Mesenchymal stem cell (in vitro differentiated cells and primary cell): ENCODE data around the gene ZNF670.

Experiments
- DNase-seq: peaks from one replicate; pipeline ENCODE4 v3.0.0-alpha.2; 2013
- H2AFZ ChIP-seq: one replicate; pipeline ENCODE4 v1.6.1; 2013; ENCODE audit warnings: low read depth, mild to moderate bottlenecking, control low read depth, inconsistent platforms, low read length, moderate library complexity
- H2AK5ac ChIP-seq: 2 replicates; pipeline ENCODE4 v1.6.1; 2013; ENCODE audit warnings: low read length, moderate library complexity, mild to moderate bottlenecking, inconsistent platforms; ENCODE audit not compliant: severe bottlenecking
- H2BK120ac ChIP-seq: one replicate; pipeline ENCODE4 v1.6.1; 2013; ENCODE audit warnings: low read depth, mild to moderate bottlenecking, inconsistent platforms, low read length, moderate library complexity
- H2BK12ac ChIP-seq, 2 experiments: one replicate each; pipeline ENCODE4 v1.6.1; 2013; ENCODE audit warnings: inconsistent platforms in 2 of 2, low read length in 2 of 2, mild to moderate bottlenecking in 2 of 2, moderate library complexity in 2 of 2, control low read depth in 1 of 2
- H2BK15ac ChIP-seq: one replicate; pipeline ENCODE4 v1.6.1; 2013; ENCODE audit warnings: mild to moderate bottlenecking, low read depth, inconsistent platforms; ENCODE audit not compliant: poor library complexity, severe bottlenecking
- H2BK5ac ChIP-seq: 2 replicates; pipeline ENCODE4 v1.6.1; 2013; ENCODE audit warnings: low read depth, mild to moderate bottlenecking, low read length, control low read depth, inconsistent platforms; ENCODE audit not compliant: poor library complexity, severe bottlenecking
- H3K14ac ChIP-seq, 2 experiments: one replicate each; pipeline ENCODE4 v1.6.1; 2013; ENCODE audit warnings: inconsistent platforms in 2 of 2, low read length in 2 of 2, control low read depth in 1 of 2, mild to moderate bottlenecking in 1 of 2, moderate library complexity in 1 of 2
- H3K18ac ChIP-seq, 2 experiments: one replicate each; pipeline ENCODE4 v1.6.1; 2013; ENCODE audit warnings: inconsistent platforms in 2 of 2, low read length in 2 of 2, control low read depth in 1 of 2, low read depth in 1 of 2, mild to moderate bottlenecking in 1 of 2
- H3K23ac ChIP-seq, 2 experiments: one replicate each; pipeline ENCODE4 v1.6.1; 2013; ENCODE audit warnings: inconsistent platforms in 2 of 2, low read length in 2 of 2, mild to moderate bottlenecking in 2 of 2, moderate library complexity in 2 of 2, control low read depth in 1 of 2
- H3K27ac ChIP-seq: 2 replicates; pipeline ENCODE4 v1.5.1; 2013; ENCODE audit warnings: mild to moderate bottlenecking, moderate library complexity, low read length, control low read depth, inconsistent platforms; ENCODE audit not compliant: poor library complexity, severe bottlenecking
- H3K27me3 ChIP-seq, 2 experiments: 2 replicates each; pipeline versions ENCODE4 v1.6.1 to v1.7.0; 2013; ENCODE audit warnings: low read length in 2 of 2, mild to moderate bottlenecking in 2 of 2, moderate library complexity in 2 of 2, control low read depth in 1 of 2, inconsistent platforms in 1 of 2; ENCODE audit not compliant: control insufficient read depth in 1 of 2, insufficient read depth in 1 of 2
- H3K36me3 ChIP-seq, 2 experiments: 2 replicates each; pipeline versions ENCODE4 v1.6.1 to v1.7.0; 2013; ENCODE audit warnings: low read length in 2 of 2, control low read depth in 1 of 2, inconsistent platforms in 1 of 2, low read depth in 1 of 2, mild to moderate bottlenecking in 1 of 2; ENCODE audit not compliant: insufficient read depth in 2 of 2, control insufficient read depth in 1 of 2
- H3K4ac ChIP-seq, 2 experiments: one replicate each; pipeline ENCODE4 v1.6.1; 2013; ENCODE audit warnings: inconsistent platforms in 2 of 2, low read length in 2 of 2, mild to moderate bottlenecking in 2 of 2, moderate library complexity in 2 of 2, control low read depth in 1 of 2, low read depth in 1 of 2
- H3K4me1 ChIP-seq: 2 replicates; pipeline ENCODE4 v1.6.1; 2013; ENCODE audit warnings: low read depth, low read length, control low read depth; ENCODE audit not compliant: control insufficient read depth, insufficient read depth
- H3K4me2 ChIP-seq: 2 replicates; pipeline ENCODE4 v1.6.1; 2013; ENCODE audit warnings: low read length, mild to moderate bottlenecking, inconsistent platforms; ENCODE audit not compliant: poor library complexity, severe bottlenecking
- H3K4me3 ChIP-seq, 2 experiments: 2 replicates each; pipeline versions ENCODE4 v1.5.1 to v1.7.0; 2013; ENCODE audit warnings: low read length in 2 of 2, mild to moderate bottlenecking in 2 of 2, control low read depth in 1 of 2, low read depth in 1 of 2; ENCODE audit not compliant: insufficient read depth in 1 of 2
- H3K79me1 ChIP-seq: replicated peaks from 2 replicates; pipeline ENCODE4 v1.6.1; 2013; ENCODE audit warnings: mild to moderate bottlenecking, control low read depth, low read length, inconsistent platforms; ENCODE audit not compliant: poor library complexity, severe bottlenecking
- H3K9ac ChIP-seq: 2 replicates; pipeline ENCODE4 v1.7.0; 2013; ENCODE audit warnings: mild to moderate bottlenecking, low read length, moderate library complexity
- H3K9me3 ChIP-seq: 2 replicates; pipeline ENCODE4 v1.7.0; 2013; ENCODE audit warnings: mild to moderate bottlenecking, low read length; ENCODE audit not compliant: control insufficient read depth
- H4K8ac ChIP-seq: one replicate; pipeline ENCODE4 v1.6.1; 2013; ENCODE audit warnings: inconsistent platforms, mild to moderate bottlenecking, low read length, moderate library complexity
- H4K91ac ChIP-seq: one replicate; pipeline ENCODE4 v1.6.1; 2013; ENCODE audit warnings: mild to moderate bottlenecking, low read length, inconsistent platforms
- WGBS: methylation state at CpG from one replicate; pipeline ENCODE4 v1.1.7; 2013; ENCODE audit warnings: mixed read lengths; 5-methylcytosine and 5-hydroxymethylcytosine counted together

ZNF670 gene

DNA sequence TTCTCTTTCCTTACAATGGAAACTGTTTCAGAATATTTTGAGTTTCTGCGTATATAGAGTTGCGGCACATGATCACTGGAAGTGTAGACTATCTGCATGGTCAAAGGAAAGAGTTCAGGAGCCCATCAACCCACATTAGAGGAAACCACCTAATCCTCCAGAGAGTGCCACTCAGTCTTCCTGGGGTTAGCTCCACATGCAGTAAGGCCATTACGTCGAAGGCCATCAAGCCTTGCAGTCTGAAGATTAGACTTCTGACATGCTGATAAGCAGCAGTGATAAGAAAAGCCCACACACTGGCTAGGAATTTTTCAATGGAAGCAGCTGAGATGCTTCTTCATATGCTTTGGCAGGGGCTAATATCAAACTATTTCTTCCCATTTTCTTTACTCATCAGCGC, 17.9 kb upstream of the ZNF670 start:
- H2BK120ac ChIP-seq, result no peak overlapping the region

GRCh38 chr1:247096112-247096511, 17.5 kb upstream of the ZNF670 start:
- H3K9ac ChIP-seq, result no peak overlapping the region
- DNase-seq, result no peak
- H3K4ac ChIP-seq, result no peak overlapping the region
- no peak overlapping the region for H3K18ac ChIP-seq
- H3K23ac ChIP-seq, result no peak overlapping the region
- no peak overlapping the region for H2AK5ac ChIP-seq
- no peaks in the 10 kb centered on the region for H3K27me3 ChIP-seq
- no peak overlapping the region for H2AFZ ChIP-seq
- peaks cover 59% of the 10 kb centered on the region for H3K9me3 ChIP-seq
- H2BK15ac ChIP-seq, result no peak overlapping the region
- no peak overlapping the region for H2BK12ac ChIP-seq
- peaks cover 10% of the 10 kb centered on the region for H3K79me1 ChIP-seq
- H3K27ac ChIP-seq, result no peak overlapping the region
- no peaks in the 10 kb centered on the region for H3K4me1 ChIP-seq
- no peak overlapping the region for H4K91ac ChIP-seq
- H3K4me2 ChIP-seq, result no peak overlapping the region
- H2BK5ac ChIP-seq, result no peak overlapping the region
- no peak overlapping the region for H3K4me3 ChIP-seq
- H2BK120ac ChIP-seq, result no peak overlapping the region
- WGBS, result 98% methylated on average over 3 of the region's 3 CpGs
- no peak overlapping the region for H4K8ac ChIP-seq
- peaks cover 25 to 40% of the 10 kb centered on the region in 2 experiments for H3K36me3 ChIP-seq
- no peak overlapping the region for H3K14ac ChIP-seq

More for the DNA sequence above, 17.9 kb upstream of the ZNF670 start:
- WGBS, result 97% methylated on average over 5 of the region's 5 CpGs
- no peak overlapping the region for H3K4ac ChIP-seq
- no peaks in the 10 kb centered on the region for H3K4me1 ChIP-seq
- no peaks in the 10 kb centered on the region for H3K27me3 ChIP-seq
- H2AK5ac ChIP-seq, result no peak overlapping the region
- no peak for DNase-seq
- no peak overlapping the region for H3K23ac ChIP-seq
- no peak overlapping the region for H2BK15ac ChIP-seq
- peaks cover 10% of the 10 kb centered on the region for H3K79me1 ChIP-seq
- H3K27ac ChIP-seq, result no peak overlapping the region
- peaks cover 63% of the 10 kb centered on the region for H3K9me3 ChIP-seq
- no peak overlapping the region for H3K18ac ChIP-seq
- peaks cover 25 to 44% of the 10 kb centered on the region in 2 experiments for H3K36me3 ChIP-seq
- no peak overlapping the region for H3K4me2 ChIP-seq
- H4K91ac ChIP-seq, result no peak overlapping the region
- H2AFZ ChIP-seq, result no peak overlapping the region
- no peak overlapping the region for H2BK5ac ChIP-seq
- H2BK12ac ChIP-seq, result no peak overlapping the region
- H3K9ac ChIP-seq, result no peak overlapping the region
- no peak overlapping the region for H4K8ac ChIP-seq
- no peak overlapping the region for H3K4me3 ChIP-seq
- no peak overlapping the region for H3K14ac ChIP-seq

DNA sequence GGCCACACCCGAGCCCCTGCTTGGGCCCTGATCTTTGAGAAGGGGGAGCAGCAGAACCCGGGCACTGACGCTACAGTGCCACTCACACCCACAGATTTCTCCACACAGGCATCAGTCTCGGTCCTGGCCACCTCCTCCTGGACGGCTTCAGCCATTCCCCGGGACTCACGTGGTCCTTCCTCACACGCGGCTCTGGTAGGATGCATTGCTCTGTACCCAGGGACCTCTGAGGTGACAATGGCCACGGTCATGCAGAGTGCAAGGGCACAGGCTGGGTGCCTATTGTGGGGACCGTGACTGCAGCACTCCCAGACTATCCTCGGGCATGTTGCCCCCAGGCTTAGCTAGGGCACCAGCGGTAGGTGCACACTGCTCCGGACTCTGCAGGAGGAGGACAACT, 11.8 kb upstream of the ZNF670 start:
- no peaks in the 10 kb centered on the region for H3K4me1 ChIP-seq
- no peak for DNase-seq
- H2AK5ac ChIP-seq, result no peak overlapping the region
- H3K14ac ChIP-seq, result no peak overlapping the region
- no peaks in the 10 kb centered on the region for H3K36me3 ChIP-seq
- no peak overlapping the region for H3K27ac ChIP-seq
- H2BK5ac ChIP-seq, result no peak overlapping the region
- H4K91ac ChIP-seq, result no peak overlapping the region
- no peaks in the 10 kb centered on the region for H3K79me1 ChIP-seq
- WGBS, result 92% methylated on average over 14 of the region's 14 CpGs
- no peak overlapping the region for H3K9ac ChIP-seq
- H3K27me3 ChIP-seq, result no peaks in the 10 kb centered on the region
- H3K9me3 ChIP-seq, result peaks cover 11% of the 10 kb centered on the region
- no peak overlapping the region for H3K4ac ChIP-seq
- no peak overlapping the region for H2BK120ac ChIP-seq
- no peak overlapping the region for H3K18ac ChIP-seq
- no peak overlapping the region for H2AFZ ChIP-seq
- no peak overlapping the region for H2BK15ac ChIP-seq
- no peak overlapping the region for H3K23ac ChIP-seq
- H4K8ac ChIP-seq, result no peak overlapping the region
- no peak overlapping the region for H3K4me2 ChIP-seq
- no peak overlapping the region for H3K4me3 ChIP-seq
- H2BK12ac ChIP-seq, result no peak overlapping the region

DNA sequence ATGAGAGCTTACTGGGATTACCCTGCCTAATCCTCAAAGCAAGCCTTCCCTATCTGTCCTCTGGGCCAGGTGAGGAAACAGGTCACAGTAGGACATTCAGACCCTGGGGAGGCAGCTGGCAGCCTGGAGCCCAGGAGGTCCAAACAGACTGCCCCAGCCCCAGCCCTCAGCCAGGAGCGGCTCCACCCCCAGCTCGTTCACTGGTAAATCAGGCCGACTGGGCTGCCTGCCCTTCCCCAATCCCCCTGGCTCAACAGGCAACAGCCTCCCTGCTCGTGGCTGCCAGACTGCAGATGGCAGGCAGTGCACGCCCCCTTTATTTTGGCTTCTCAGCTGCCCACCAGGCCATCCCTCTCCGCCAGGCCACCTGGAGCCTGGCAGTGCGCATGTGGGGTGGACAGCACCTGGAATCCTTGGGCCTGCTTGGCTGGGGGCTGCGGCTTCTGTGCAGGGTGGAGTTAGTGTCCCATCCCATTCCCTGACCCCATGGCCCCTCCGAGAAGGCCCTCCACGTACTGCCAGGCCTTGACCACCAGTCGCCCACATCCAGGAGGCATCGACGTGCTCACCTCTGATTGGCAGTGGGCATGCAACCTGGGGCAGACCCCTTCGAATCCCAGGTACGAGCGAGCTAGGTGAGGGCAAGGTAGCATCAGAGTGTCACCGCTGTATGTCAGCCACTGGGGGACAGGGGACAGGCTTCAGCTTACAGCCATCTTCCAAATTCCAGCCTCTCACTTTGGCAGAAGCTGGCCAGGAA, 11.2 kb upstream of the ZNF670 start:
- H3K23ac ChIP-seq, result no peak overlapping the region

More for the DNA sequence above, 11.2 kb upstream of the ZNF670 start:
- H3K4me3 ChIP-seq, result no peak overlapping the region
- no peak overlapping the region for H2BK120ac ChIP-seq
- no peak overlapping the region for H3K27ac ChIP-seq
- no peaks in the 10 kb centered on the region for H3K79me1 ChIP-seq
- no peak overlapping the region for H2BK12ac ChIP-seq
- H3K27me3 ChIP-seq, result no peaks in the 10 kb centered on the region
- H4K8ac ChIP-seq, result no peak overlapping the region
- H3K4me2 ChIP-seq, result no peak overlapping the region
- H3K14ac ChIP-seq, result no peak overlapping the region
- WGBS, result 84% methylated on average over 17 of the region's 17 CpGs
- H3K36me3 ChIP-seq, result no peaks in the 10 kb centered on the region
- no peak overlapping the region for H3K18ac ChIP-seq
- H2AK5ac ChIP-seq, result no peak overlapping the region
- no peak overlapping the region for H3K4ac ChIP-seq
- no peak for DNase-seq
- no peak overlapping the region for H2BK15ac ChIP-seq
- H3K9me3 ChIP-seq, result peaks cover 11% of the 10 kb centered on the region
- H2AFZ ChIP-seq, result no peak overlapping the region
- H3K9ac ChIP-seq, result no peak overlapping the region
- H4K91ac ChIP-seq, result no peak overlapping the region
- H3K4me1 ChIP-seq, result no peaks in the 10 kb centered on the region
- H2BK5ac ChIP-seq, result no peak overlapping the region
